Esophagus muscularis mucosa (tissue), 3 donors: Measurements from ENCODE around the gene SPP1.

Experiments
- POLR2A ChIP-seq: fragments of 450-650 bp; IDR thresholded peaks from one replicate; pipeline ENCODE4 v1.6.1; 2017; ENCODE audit warnings: antibody characterized with exemption, moderate library complexity, mild to moderate bottlenecking, low read depth
- TF ChIP-seq, protein P1 (sequence below), 3 experiments: fragments of 200-600 bp in 2 of 3; fragments of 450-650 bp in 1 of 3; sonication (generic) in 2 of 3; IDR thresholded peaks; one replicate each; pipeline ENCODE4 v1.5.1; 2017 to 2019; ENCODE audit warnings: antibody characterized with exemption in 3 of 3, mild to moderate bottlenecking in 2 of 3, moderate library complexity in 1 of 3

GRCh38 chr4:87926554-87927098, 48.9 kb upstream of the SPP1 start:
- TF ChIP-seq, protein P1, sequence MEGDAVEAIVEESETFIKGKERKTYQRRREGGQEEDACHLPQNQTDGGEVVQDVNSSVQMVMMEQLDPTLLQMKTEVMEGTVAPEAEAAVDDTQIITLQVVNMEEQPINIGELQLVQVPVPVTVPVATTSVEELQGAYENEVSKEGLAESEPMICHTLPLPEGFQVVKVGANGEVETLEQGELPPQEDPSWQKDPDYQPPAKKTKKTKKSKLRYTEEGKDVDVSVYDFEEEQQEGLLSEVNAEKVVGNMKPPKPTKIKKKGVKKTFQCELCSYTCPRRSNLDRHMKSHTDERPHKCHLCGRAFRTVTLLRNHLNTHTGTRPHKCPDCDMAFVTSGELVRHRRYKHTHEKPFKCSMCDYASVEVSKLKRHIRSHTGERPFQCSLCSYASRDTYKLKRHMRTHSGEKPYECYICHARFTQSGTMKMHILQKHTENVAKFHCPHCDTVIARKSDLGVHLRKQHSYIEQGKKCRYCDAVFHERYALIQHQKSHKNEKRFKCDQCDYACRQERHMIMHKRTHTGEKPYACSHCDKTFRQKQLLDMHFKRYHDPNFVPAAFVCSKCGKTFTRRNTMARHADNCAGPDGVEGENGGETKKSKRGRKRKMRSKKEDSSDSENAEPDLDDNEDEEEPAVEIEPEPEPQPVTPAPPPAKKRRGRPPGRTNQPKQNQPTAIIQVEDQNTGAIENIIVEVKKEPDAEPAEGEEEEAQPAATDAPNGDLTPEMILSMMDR (IDR thresholded peaks at IDR 0.05), result no peak
- no peak for TF ChIP-seq POLR2A
